HG03196 (cell line): Measurements from ENCODE around the gene C17orf78.
A peak's percentile ranks its signal among the peaks of the same experiment; 100 is the strongest.
"Not testable (repeated sequence)": the region's sequence is repeated elsewhere in the genome, so short reads cannot be mapped to it uniquely, and the experiment has no call there.

Experiments
- ATAC-seq: cut with Tn5 transposase; IDR thresholded peaks from one replicate; pipeline ENCODE4 v1.9.1; 2021; ENCODE audit not compliant: unreplicated experiment

Gene C17orf78

DNA sequence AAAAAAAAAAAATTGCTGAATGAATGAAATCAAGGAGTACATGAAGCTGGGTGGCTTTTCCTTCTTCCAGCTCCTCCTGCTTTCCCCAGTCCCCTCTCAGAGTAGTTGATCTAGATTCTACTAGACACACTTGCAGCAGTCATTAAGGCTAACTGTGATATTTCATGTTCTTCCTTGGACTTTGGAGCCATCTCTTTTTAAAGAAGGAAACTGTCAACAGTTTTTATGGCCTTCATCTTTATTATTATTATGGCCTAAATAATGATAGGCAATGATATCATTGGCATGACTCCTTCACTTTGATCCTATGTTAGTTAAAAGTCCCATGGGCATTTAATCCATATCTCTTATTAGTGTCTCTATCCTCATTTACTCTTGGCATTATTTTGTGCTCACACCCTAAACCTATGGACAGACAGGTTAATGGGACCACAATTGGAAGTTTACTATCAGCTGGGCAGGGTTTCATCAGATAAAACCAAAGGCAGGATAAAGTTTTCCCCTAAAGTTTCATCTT is 9.7 kb downstream of the C17orf78 start:
- no peak for ATAC-seq

DNA sequence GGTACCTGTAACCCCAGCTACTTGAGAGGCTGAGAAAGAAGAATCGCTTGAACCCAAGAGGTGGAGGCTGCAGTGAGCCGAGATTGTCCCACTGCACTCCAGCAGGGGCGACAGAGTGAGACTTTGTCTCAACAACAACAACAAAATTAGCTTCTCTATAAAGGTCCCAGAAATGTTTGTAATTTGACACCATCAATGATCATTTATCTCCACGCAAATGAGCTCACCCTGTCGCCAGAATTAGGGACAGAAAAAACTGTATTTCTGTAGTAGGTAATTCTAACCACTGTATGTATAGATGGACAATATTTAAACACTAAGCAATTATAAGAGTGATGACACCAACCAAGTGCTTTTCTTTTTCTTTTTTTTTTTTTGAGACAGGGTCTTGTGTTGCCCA is 10.7 kb downstream of the C17orf78 start:
- ATAC-seq, result no peak

DNA sequence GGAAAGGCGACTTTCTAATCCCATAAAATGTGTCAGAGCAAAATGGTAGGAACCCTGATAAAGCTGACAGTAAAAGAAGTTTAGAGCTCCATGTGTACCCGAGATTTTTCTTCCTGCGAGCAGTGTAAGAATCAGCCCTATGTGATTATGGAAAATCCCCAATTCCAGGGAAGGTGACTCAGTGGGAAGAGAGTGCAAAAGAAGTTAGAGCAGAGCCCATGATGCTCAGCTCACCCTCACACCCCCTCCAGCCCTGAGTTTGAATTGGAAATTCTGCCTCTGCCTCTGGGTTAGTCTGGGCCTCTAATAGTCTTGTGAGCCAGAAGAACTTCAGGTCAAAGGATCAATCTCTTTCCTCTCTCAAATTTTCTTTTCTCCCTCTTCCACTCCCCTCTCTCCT is 12.5 kb downstream of the C17orf78 start:
- ATAC-seq, result no peak

DNA sequence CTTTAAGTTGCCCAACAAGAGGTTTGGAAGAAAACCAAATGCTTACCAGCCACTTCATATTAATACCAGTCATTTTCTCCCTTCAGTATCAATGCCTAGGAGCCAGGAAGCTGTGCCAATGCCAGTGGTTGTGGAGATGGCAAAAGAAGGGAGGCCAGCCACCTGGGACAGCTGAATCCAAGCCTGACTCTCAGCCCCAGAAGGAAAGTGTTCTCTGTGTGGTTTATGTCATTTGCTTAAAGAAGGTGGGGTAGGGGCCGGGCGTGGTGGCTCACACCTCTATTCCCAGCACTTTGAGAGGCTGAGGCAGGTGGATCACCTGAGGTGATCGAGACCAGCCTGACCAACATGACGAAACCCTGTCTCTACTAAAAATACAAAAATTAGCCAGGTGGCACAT is 13.4 kb downstream of the C17orf78 start:
- ATAC-seq, result no peak

DNA sequence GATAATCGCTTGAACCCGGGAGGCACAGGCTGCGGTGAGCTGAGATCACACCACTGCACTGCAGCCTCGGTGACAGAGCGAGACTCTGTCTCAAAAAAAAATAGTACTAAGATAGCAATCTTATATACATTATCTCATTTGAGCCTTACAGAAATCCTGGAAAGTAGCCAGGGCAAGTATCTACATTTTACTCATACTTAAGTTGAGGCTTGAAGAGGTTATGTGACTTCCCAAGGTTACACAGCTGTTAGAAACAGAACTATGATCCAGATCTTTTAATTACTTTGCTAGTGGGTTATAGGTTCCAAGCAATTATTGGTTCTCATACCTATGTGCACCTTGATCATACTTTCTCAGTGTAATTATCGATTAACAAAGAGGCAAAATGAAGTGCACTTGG is 15.4 kb downstream of the C17orf78 start:
- ATAC-seq, result no peak

DNA sequence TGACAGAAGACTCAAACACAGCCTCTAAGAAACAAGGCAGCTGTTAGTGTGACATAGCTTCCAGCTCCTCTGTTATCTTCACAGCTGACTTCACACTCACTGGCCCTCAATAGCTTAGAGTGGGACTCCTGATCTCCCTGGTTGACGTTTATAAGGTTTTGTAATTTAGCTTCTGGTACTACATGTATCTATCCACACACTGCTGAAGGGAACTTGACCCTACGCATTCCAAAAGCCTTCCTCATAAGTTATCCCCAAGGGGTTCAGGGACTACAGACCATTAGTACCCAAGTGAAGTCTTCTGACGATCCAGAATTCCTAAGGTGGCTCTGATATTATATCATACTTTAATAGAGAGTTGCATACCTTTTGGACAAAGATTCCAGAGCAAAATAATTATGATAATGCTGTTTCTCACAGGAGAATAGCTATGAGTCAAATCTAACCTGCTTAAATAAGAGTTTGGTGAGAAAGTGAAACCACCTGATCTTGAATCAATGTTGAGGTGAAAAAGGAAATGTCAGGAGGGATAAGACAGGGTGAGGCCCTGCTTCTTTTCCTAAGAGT is 16.3 kb downstream of the C17orf78 start:
- ATAC-seq, result peak; percentile 54

DNA sequence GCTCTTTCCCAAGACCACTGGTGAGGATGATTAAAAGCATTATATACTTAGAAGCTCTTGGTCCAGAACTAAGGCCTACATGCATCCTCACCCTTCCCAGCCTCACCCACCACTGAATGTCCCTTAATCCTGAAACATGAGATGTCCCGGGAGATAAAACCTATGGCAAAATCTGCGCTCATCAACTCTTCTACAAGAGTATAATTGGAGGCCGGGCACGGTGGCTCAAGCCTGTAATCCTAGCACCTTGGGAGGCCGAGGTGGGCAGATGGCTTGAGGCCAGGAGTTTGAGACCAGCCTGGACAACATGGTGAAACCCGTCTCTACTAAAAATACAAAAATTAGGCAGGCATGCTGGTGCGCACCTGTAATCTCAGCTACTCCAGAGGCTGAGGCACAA is 17.6 kb downstream of the C17orf78 start:
- no peak for ATAC-seq

DNA sequence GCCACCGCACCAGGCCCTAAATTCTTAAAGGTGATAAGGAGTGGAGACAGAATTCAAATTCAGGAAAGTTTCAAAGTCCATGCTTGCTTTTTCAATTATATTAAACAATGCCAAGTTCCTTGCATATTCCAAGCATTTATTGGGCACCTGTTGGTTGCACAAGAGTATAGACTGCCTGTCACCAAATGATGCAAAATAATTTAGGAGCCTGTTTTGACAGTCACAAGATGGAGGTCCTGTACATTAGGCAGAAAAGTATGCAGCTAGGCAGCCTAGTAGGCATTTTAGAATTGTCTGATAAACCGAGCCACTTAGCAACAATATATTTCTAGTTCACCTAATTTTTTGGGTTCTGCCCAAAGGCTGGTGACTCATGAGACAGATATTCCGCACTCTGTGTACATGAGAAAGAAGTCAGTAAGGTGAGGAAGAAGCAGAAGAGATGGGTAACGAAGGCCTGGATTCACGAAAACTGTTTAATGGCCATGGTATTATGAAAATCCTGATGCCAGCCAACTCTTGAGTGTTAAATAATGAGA is 23.5 kb downstream of the C17orf78 start:
- no peak for ATAC-seq

DNA sequence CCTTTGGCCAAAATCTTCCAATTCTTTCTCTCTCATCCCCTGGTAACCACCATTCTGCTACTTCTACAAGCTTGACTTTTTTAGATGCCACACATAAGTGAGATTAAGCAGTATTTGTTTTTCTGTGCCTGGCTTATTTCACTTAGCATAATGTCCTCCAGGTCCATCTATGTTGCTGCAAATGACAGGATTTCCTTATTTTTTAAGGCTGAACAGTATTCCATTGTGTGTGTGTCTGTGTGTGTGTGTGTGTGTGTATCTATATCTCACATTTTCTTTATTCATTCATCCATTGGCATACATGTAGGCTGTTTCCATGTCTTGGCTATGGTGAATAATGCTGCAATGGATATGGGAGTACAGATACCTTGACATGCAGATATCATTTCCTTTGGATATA is 24.7 kb downstream of the C17orf78 start:
- ATAC-seq, result no peak

DNA sequence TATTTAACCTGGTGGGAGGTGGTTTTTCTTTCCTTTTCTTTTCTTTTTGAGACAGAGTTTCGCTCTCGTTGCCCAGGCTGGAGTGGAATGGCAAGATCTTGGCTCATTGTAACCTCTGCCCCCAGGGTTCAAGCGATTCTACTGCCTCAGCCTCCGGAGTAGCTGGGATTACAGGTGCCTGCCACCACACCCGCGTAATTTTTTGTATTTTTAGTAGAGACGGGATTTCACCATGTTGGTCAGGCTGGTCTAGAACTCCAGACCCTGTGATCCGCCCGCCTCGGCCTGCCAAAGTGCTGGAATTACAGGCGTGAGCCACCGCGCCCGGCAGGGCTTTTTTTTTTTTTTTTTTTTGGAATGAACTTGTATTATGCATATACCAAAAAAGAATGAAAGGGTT is 29.7 kb downstream of the C17orf78 start:
- not testable (repeated sequence) for ATAC-seq

DNA sequence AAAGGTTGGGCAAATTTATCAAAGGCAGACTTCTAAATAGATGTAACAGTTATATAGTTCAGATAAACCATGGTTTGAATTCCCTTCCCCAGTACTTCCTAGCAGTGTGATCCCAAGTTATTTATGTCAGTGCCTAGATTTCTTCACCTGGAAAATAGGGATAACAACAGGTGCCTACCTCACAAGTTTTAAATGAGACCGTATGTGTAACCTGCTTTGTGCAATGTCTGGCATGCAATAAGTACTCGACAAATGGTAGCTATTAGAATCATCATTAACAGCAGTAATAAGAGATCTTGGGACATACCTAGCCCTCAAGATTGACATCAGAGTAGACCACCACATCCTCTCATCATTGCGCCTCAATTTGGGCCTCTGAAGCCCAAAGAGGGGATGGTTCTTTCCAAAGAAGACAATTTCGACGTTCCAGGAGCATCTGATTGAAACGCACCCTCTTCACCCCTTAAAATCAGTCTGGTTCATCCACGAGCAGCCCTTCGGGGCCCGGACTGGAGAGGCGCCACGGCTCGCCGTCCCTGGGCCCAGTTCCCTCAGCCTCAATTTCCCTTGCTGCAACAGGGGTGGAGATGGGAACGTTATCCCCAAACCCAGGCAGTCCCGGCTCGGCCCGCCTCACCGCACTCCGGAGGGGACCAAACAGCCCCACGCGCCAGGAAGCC is 30.3 kb downstream of the C17orf78 start:
- ATAC-seq, result peak; percentile 27

DNA sequence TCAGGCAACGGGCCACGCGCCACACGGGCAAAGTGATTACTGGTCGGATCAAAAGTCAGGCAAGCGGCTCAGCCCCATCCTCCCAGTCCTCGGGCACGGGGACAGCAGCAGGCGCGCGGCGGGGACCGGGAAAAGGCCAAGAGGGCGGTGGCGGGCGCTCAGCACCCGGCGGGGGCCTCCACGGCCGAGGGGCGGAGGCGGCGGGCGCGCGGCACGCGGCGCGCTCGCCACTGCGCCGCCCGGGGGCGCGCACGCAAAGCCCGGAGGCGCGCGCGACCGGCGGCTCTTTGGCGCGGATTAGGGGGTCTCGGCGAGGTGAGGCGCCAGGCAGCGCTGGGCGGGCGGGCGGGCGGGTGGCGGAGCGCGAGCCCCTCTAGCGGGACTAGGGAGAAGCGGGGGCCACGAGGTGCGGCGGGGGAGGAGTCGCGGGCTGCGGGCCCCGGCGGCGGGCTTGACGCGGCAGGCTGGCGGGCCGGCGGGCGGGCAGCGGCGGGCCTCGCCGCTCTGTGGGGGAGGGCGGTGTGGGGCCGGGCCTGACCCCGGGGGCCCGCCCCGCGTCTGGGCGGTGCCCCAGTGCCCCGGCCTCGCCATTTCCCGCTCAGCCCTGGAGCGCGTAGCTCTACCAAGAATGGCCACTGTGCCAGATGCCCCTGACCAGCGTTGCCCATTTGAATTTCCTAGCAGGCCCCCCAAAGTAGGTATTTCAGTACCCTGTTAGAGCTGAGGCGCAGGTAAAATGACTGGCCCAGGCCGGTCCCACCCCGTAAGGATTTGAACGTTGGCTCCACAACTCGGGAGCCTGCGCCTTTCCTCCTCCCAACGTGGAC is 31.1 kb downstream of the C17orf78 start, which contains the start of the genes ACACA and TADA2A:
Gene ACACA, minus strand, starts transcription at position 202 of the 827 bp plus-strand sequence. CDS start 537 bp downstream, outside the sequence.
Gene TADA2A, plus strand, starts transcription at position 252 of the 827 bp plus-strand sequence. CDS start 4,480 bp downstream, outside the sequence.
- peak; percentile 78 for ATAC-seq

DNA sequence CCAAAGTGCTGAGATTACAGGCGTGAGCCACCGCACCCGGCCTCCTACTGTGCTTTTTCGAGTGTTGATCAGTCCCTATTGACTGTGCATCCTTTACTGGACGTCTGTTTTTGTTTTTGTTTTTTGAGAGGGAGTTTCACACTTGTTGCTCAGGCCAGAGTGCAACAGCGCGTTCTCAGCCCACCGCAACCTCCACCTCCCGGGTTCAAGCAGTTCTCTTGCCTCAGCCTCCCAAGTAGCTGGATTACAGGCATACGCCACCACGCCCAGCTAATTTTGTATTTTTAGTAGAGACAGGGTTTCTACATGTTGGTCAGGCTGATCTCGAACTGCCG is 32.3 kb downstream of the C17orf78 start:
- not testable (repeated sequence) for ATAC-seq

DNA sequence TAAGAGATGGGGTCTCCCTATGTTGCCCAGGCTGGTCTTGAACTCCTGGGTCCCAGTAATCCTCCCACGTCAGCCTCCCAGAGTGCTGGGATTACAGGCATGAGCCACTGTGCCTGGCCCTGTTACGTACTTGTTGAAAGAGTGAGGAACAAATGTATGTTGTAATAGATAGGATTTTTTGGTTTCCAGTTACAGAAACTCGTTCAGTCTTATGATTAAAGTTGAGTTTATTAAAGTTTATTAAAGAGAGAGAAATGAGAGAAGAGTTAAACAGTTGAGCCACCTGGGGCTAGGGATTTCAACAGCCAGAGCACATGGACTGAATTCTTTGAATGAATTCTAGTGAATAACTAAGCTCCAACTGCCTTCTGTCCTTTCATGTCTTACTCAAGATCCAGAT is 34.6 kb downstream of the C17orf78 start:
- no peak for ATAC-seq

DNA sequence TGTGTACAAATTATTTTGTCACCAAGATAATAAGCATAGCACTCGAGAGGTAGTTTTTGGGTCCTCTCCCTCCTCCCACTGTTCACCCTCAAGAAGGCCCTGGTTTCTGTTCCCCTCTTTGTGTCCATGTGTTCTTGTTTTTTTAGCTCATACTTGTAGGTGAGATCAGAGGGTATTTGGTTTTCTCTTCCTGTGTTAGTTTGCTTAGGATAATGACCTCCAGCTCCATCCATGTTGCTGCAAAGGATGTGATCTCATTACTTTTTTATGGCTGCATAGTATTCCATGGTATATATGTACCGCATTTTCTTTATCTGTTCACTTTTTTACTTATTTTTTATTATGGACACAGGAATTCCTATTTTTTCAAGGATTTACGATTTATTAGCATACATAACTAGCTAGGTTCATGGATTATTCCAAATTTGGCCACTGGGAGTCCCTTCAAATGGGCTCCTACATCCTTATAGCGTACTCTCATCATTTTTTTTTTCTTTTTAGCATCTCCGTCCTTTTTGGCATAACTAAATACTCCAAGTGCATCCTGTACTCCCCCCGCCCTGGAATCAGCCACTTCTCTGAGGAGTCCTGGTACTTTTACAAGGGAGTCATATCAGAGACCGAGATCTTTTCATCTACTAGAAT is 38.2 kb downstream of the C17orf78 start:
- no peak for ATAC-seq

DNA sequence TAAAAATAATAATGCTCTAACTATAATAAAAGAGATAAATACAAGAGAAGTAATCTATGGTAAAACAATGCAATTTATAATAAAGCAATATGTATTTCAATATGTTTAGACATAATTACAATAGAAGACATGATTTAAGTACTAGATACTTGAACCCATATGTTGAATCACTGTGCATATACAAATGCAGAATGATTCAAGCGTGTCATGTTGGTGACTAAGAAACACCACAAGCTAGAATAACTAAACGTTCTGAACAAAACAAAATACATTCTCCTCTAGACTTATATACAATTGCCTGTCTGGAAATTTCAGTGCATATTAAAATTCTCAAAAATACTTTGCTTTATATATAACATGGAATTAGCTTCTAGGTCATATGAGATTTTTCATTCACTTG is 42.1 kb downstream of the C17orf78 start:
- ATAC-seq, result no peak

DNA sequence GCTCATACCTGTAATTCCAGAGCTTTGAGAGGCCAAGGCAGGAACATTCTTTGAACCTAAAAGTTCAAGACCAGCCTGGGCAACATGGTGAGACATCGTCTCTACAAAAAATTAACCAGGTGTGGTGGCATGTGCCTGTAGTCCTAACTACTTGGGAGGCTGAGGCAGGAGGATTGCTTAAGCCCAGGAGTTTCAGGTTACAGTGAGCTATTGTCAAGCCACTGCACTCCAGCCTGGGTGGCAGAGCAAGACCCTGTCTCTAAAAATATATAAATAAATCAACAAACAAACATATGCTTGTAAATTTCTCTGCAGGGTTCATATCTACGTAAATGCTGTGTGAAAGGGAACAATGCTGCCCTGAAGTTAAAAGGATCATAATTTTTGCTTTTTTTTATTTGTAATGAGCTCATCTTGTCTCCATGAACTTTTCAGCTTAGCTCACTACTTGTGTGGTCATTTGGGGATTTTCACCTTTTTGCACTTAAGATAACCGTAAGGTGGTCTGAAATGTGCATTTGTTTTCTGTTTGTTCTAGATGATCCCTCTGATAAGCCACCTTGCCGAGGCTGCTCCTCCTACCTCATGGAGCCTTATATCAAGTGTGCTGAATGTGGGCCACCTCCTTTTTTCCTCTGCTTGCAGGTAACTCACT is 47.3 kb downstream of the C17orf78 start:
- no peak for ATAC-seq

DNA sequence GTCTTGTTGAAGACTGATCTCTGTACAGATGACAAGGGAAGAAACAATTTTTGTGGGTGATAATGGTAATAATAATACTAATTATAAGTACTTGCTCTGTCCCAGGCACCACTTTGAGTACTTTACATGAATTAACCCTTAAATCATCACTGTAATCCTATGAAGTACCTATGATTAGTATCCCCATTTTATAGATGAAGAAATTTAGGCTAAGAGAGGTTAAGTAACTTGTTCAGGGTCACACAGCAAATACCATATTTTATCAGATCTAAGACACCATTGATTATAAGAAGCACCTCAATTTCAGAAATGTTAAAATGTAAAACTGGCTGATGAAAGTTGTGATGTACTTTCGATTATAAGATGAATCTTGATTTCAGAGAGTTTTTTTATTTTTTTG is 49.5 kb downstream of the C17orf78 start:
- no peak for ATAC-seq

DNA sequence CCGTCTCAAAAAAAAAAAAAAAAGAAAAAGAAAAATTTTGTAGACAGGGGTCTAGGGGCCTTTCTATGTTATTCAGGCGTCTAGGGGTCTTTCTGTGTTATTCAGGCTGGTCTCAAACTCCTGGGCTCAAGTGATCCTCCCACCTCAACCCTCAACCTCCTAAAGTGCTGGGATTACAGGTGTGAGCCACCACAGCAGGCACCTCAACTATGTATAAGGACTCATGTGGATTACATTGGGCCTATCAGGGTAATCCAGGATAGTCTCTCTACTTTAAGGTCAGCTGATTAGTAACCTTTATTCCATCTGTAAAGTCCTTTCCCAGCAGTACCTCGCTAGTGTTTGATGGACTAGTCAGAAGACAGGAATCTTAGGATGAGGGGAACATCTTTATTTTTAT is 53.3 kb downstream of the C17orf78 start:
- no peak for ATAC-seq

DNA sequence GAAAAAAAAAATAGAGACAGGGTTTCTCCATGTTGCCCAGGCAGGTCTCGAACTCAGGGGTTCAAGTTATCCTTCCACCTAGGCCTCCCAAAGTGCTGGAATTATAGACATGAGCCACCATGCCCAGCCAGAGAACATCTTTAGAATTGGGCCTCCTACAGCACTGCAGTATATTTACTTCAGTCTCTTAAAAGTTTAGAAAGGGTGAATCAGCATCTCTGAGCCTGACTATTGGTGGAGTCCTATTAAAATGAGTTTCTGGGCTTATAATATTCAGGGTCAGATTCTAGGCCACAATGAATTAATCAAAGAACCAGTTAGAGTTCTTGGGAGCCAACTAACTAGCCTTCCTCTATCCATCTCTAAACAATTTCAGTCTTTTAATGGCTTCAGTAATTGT is 53.7 kb downstream of the C17orf78 start:
- no peak for ATAC-seq
